ENCODE measurements around the gene CYP24A1. TPM values are rescaled to one million over a fixed set of nuclear protein-coding genes. Genes with fewer than 3 reads are reported as not detected.

Gene CYP24A1
- total and polyA plus RNA-seq, 9 donors = 0.15 to 3.7 TPM; not detected in 7

DNA sequence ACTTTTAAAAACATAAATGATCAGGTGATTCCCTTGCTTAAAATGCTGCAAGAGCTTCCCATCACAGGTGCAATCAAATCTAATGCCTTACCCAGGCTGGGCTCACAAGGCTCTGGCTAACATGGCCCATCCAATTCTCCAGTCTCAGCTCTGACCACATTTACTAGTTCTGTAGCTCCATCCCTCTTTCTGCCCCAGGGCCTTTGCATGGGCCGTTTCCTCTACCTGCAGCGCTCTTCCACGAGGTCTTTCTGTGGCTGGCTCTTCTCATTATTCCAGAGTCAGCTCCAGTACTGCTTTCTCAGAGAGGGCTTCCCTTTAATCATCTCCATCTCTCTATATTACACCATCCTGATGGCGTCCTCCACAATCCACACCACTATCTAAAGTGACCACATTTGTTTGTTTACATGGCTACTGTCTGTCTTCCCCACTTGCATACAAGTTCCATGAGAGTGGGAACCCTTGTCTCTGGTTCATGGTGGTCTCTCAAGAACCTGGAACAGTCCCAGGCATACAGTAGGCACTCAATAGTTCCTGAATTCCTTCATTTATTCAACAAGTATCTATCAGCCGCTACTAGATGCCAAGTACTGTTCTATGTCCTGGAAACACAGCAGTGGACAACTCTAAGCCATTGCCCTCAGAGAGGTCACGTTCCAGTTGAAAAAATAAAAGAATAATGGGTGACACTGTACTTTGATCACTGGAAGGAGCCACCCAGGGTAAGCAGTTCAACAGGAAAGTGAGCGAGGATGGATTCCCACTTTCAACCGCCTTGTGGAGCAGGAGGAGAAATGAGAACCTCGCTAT is 12.6 kb downstream of the CYP24A1 start:
- intact Hi-C loops (cut with DNase I) = no loop called here
- Histone ChIP-seq H3K36me3 (no peaks in the 10 kb centered on the region), H3K27ac (no peak overlapping the region), H3K27me3 (no peaks in the 10 kb centered on the region), H3K4me1 (ENCODE audit: insufficient read depth) (no peaks in the 10 kb centered on the region), H3K4me3 (no peak overlapping the region), H3K9me3 (no peaks in the 10 kb centered on the region)
- no peak for DNase-seq
- no peak for TF ChIP-seq EP300 (IDR thresholded peaks at IDR 0.05)
- TF ChIP-seq, protein P1, sequence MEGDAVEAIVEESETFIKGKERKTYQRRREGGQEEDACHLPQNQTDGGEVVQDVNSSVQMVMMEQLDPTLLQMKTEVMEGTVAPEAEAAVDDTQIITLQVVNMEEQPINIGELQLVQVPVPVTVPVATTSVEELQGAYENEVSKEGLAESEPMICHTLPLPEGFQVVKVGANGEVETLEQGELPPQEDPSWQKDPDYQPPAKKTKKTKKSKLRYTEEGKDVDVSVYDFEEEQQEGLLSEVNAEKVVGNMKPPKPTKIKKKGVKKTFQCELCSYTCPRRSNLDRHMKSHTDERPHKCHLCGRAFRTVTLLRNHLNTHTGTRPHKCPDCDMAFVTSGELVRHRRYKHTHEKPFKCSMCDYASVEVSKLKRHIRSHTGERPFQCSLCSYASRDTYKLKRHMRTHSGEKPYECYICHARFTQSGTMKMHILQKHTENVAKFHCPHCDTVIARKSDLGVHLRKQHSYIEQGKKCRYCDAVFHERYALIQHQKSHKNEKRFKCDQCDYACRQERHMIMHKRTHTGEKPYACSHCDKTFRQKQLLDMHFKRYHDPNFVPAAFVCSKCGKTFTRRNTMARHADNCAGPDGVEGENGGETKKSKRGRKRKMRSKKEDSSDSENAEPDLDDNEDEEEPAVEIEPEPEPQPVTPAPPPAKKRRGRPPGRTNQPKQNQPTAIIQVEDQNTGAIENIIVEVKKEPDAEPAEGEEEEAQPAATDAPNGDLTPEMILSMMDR (IDR thresholded peaks at IDR 0.05) = no peak
- no peak for TF ChIP-seq POLR2A (IDR thresholded peaks at IDR 0.05)
- 88 to 89% (median 88%) methylated on average over 9 of the region's 9 CpGs for WGBS, 3 donors

DNA sequence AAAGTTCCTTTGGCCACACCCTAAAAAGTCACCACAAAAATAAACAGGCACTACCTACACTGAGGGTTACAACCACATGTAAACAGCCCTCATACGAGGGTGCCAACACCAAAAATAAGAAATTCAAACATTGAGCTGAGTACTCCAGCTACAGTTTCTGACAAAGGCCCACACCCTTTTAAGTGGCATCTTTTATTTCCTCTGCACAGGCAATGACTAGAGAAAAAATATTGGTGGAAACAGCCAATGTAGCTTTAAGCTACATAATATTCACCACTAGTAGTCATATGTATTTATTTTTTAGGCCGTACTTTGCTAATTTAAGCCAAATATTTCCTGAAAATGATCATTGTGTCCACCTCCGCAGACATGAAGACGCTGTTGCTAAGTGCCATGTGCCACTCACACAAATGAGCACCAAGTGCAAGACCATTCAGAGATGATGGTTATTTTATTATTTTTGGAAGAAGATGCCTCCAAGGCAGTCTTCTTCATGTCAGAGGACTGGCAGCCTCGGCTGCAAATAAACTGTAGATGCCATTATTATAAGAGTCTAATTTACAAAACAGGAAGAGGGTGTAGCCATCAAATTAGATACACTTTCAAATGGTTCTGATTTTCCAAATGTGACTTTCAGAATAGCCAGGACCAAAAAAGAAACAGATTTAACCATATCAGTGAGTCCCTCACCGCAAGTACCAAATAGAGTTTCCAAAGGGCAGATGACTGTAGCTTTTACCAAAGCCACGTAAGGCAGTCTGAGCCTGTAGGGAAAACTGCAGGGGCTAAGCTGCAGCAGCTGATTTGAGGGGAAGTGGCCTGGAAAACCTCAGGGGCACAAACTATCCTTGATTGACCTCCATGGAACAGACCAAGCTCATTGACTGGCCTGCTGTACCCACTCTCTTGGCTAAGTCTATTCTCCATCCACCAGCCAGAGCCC is 13.4 kb downstream of the CYP24A1 start:
- no peak for DNase-seq
- no peaks in the 10 kb centered on the region for H3K27me3 ChIP-seq
- no peaks in the 10 kb centered on the region for H3K36me3 ChIP-seq
- WGBS, 3 donors = 77 to 84% (median 81%) methylated on average over 7 of the region's 7 CpGs
- no peak overlapping the region for H3K27ac ChIP-seq
- no peak overlapping the region for H3K4me3 ChIP-seq
- TF ChIP-seq, protein P1 (IDR thresholded peaks at IDR 0.05) = no peak
- TF ChIP-seq POLR2A (IDR thresholded peaks at IDR 0.05) = no peak
- TF ChIP-seq EP300 (IDR thresholded peaks at IDR 0.05) = no peak
- H3K4me1 ChIP-seq (ENCODE audit: insufficient read depth) = no peaks in the 10 kb centered on the region
- intact Hi-C loops (cut with DNase I) = no loop called here
- no peaks in the 10 kb centered on the region for H3K9me3 ChIP-seq

DNA sequence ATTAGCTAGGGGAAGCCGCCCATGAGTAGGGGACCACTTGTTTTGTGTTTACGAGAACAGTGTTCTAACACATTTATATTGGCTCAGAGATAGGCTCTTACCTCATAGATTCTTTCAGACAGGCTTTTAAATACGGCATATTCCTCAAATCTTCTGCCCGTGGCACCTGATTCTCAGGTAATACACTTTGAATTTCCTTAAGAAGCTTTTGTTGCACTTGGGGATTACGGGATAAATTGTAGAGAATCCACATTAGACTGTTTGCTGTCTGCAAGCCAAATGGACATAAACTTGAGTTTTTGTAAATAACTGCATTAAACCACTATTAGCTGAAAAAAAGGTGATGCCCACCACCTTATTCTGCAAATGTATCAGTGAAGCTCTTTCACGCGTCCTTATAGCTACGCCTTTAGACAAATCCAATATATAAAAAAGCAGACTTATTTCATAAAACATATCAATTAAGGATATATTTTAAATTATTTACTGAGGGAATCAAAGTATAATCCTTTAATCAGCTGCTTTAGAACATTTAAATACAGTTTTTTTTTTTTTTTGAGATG is 14.8 kb downstream of the CYP24A1 start:
- TF ChIP-seq, protein P1 (IDR thresholded peaks at IDR 0.05) = no peak
- TF ChIP-seq POLR2A (IDR thresholded peaks at IDR 0.05) (no peak), EP300 (IDR thresholded peaks at IDR 0.05) (no peak)
- no peaks in the 10 kb centered on the region for H3K36me3 ChIP-seq
- H3K27ac ChIP-seq = no peak overlapping the region
- no peaks in the 10 kb centered on the region for H3K4me1 ChIP-seq (ENCODE audit: insufficient read depth)
- H3K27me3 ChIP-seq = no peaks in the 10 kb centered on the region
- no peak overlapping the region for H3K4me3 ChIP-seq
- DNase-seq = no peak
- 63 to 71% (median 68%) methylated on average over 8 of the region's 8 CpGs for WGBS, 3 donors
- no peaks in the 10 kb centered on the region for H3K9me3 ChIP-seq
- intact Hi-C loops (cut with DNase I) = no loop called here

DNA sequence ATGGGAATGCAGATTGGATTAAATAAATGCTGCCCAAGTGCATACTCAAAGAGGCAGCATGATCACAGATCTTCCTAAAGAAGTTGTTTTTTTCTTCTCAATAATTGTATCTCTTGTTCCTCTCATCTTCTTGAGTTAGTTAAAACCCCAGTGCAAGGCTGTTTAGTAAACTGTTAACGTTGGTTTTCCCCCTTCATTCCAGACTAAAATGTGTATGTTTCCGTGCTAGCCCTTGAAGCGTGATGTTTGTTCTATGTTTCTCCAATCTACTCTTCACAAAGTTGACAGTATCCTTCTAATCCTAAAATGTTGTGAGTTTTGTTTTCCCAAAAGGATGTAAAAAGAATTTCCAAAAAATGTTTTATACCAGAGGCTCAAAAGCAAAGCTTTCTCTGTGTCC is 15.6 kb downstream of the CYP24A1 start:
- H3K27me3 ChIP-seq = no peaks in the 10 kb centered on the region
- DNase-seq = no peak
- 59 to 73% (median 65%) methylated on average over 3 of the region's 3 CpGs for whole genome bisulfite sequencing, 3 donors
- TF ChIP-seq, protein P1 (IDR thresholded peaks at IDR 0.05) = no peak
- no peak for TF ChIP-seq POLR2A (IDR thresholded peaks at IDR 0.05)
- TF ChIP-seq EP300 (IDR thresholded peaks at IDR 0.05) = no peak
- intact Hi-C loops (cut with DNase I) = no loop called here
- no peaks in the 10 kb centered on the region for H3K4me1 ChIP-seq (ENCODE audit: insufficient read depth)
- H3K4me3 ChIP-seq = no peak overlapping the region
- no peaks in the 10 kb centered on the region for H3K36me3 ChIP-seq
- no peak overlapping the region for H3K27ac ChIP-seq
- no peaks in the 10 kb centered on the region for H3K9me3 ChIP-seq

Data from ovary (tissue), 9 donors.